Caki2 (cell line): ENCODE results near the gene OSBP2. TPM values are rescaled to one million over a fixed set of nuclear protein-coding genes. Genes with fewer than 3 reads are reported as not detected.
"Not testable (repeated sequence)": the region's sequence is repeated elsewhere in the genome, so short reads cannot be mapped to it uniquely, and the experiment has no call there.

Experiments used
- DNase-seq: peaks from one replicate; pipeline ENCODE4 v3.0.0-alpha.2; 2015; ENCODE audit warnings: low read depth
- in situ Hi-C: cut with HindIII; loops from 2 replicates; pipeline ENCODE4 v1.10.0; 2016; ENCODE audit warnings: low sequenced_read_pairs, low pct_unique_long_range_greater_than_20kb, mixed read lengths
- total RNA-seq: library from RNA; depleted of rRNA; stranded (reverse); fragments of >200 nt; shearing (Covaris generic); gene quantifications from 2 replicates; pipeline ENCODE4 v1.2.3, GENCODE V29; 2014; ENCODE audit warnings: low replicate concordance

The OSBP2 gene
- total RNA-seq, 1 experiment from 2014 or later = 2.1 TPM

DNA sequence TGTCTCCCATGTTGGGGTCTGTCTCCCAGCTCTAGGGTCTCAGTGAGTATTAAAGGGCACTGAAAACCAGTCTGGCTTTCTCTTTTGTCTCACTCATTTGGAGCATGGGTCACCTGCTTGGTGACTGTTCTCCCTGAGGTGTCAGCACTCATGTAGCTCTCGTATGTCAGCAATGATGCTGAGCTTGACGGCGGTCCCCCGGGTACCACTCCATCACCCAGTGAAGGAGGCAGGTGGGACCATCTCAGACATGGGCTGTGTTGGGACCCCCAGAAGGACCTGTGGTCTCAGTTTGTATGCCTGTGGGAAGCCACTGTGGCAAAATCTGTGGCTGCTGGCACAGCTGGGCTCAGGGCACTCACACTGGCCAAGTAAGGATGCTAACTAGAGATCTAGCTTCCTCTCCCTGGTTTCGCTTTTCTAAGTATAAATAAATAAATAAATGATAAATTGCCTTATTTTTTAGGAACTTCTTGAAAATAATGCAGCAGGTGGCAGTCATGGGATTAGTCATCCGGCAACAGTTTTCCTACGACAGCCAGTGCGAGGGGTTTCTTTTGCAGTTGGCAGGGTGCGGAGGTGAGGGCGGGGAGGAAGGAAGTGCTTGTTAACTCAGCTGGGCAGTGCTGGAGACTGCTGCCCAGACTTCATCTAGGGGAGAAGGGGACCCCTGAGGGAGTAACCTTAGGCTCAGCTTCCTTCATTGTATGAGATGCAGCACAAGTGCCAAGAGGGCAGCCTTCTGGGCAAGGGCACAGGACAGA is 48.8 kb downstream of the OSBP2 start:
- no peak for DNase-seq
- in situ Hi-C loops = no loop called here

DNA sequence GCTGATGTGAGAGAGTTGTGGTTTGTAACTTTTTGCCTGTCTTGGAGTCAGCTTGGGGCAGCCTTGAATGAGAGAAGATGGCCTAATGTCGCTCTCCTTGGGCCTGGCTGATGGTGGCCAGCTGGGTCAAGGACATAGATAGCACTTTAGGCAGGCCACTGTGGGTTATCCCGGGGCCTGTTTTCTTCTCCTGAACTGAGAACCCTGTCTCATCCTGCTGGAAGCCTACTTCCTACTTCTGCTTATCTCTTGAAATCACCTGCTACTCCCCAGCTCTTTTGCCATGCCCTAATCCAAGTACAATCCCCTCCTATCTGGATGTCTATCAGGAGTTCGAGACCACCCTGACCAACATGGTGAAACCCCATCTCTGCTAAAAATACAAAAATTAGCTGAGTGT is 49.5 kb downstream of the OSBP2 start:
- DNase-seq = no peak
- in situ Hi-C loops = no loop called here

DNA sequence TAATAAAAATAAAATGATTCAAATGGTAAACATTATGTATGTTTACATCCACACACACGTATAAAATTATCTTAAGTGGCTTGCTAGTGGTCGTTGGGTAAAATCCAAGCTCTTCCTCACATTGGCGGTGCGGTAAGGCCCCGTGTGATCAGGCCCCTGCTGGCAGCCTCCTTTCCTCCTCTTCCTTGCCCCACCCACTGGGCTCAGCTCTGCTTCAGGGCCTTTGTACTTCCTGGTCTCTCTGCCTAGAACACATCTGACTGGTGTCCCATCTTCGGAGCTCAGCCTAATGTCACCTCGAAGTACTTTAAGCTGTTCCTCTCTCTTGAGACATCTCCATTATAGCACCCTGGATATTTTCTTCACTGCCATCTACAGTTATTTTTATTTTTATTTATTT is 52.8 kb downstream of the OSBP2 start:
- DNase-seq = no peak
- in situ Hi-C loops = no loop called here

DNA sequence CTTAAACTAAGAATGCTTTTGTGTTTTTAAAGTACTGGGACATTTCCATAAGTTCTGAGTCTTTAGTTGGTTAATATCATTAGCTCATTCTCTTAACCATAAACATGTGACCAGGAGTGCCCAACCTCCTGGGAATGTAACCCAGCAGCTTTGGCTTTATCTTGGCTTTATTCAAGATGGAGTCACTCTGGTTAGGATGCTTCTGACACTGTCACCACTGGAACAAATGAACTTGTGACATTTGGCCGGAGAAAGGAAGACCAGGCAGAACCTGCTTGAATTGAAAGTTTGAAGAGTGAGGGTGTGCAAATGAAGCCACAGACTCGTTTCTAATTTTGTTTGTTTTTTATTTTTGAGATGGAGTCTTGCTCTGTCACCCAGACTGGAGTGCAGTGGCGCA is 54.6 kb downstream of the OSBP2 start:
- in situ Hi-C loops = no loop called here
- no peak for DNase-seq

DNA sequence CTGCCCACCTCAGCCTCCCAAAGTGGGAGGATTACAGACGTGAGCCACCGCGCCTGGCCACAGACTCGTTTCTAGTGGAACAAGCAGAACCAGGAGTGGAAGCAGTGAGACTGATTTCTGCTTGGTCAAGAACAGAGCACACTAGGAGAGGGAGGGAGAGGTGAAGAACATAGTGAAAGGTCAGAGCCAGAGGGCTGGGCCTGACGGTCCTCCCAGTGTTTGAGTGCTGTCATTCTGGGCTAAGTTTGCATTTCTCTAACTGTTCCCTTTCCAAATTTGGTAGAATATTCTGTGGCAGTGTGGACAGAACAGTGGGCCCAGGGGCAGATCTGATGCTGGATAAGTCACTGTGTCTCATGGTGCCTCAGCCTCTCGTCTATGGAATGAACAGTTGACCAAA is 55.2 kb downstream of the OSBP2 start:
- in situ Hi-C loops = no loop called here
- no peak for DNase-seq

DNA sequence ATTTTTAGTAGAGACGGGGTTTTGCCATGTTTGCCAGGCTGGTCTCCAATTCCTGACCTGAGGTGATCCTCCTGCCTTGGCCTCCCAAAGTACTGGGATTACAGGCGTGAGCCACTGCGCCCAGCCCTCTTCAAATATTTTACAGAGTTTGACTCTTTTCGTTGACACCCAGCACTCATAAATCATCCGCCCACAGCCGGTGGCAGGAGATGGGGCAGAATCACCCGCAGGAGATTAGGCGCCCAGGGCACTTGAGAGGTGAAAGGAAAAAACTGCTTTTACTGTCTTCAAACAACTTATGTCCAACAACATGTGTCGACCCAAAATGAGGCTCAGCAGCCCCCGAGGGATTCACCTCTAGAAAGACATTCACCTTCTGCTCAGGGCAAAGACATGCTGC is 56.9 kb downstream of the OSBP2 start:
- no peak for DNase-seq
- in situ Hi-C loops = no loop called here

GRCh38 chr22:30752771-30753170 is 58.1 kb downstream of the OSBP2 start:
- in situ Hi-C loops = no loop called here
- DNase-seq = no peak

GRCh38 chr22:30753701-30754100 is 59.0 kb downstream of the OSBP2 start:
- in situ Hi-C loops = no loop called here
- no peak for DNase-seq

- in situ Hi-C loops = no loop called here
- no peak for DNase-seq
Observed at GRCh38 chr22:30754521-30754920, 59.8 kb downstream of the OSBP2 start.

DNA sequence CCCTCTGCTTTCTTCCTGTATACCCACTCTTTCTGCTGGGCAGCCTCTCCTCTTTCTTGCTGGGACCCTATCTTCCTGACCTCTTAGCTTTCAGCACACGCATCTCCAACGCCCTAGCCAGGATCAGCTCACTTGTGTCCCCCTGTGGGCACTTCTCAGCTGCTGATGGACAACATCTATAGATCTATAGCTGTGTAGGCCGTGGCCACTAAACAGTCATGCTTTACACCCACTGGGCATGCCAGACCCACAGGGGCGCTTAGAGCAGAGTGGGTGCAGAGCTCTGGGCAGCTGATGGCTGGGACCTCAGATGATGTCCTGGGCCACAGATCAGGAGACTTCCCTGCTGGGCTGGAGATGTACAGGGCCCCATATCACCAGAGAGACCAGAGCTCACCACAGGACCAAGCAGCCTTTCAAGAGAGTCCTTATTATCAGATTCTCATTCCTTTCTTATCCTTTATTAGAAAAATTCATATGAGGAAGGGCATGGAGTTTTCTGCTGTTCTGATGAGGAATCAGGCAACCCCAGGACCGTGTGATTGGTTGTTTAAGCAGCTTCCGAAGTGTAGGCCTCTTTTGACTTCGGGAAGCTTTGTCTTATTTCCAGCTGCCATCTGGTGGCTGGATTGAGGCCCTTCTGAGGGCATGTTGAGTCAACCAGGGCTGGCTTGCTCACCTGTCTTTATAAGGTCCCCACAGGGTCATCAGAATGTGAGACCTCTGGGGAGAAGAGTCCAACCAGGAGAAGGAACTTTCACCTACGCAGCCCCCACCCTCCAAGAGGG is 60.5 kb downstream of the OSBP2 start:
- in situ Hi-C loops = no loop called here
- DNase-seq = peak; percentile 60

- in situ Hi-C loops = no loop called here
Observed at GRCh38 chr22:30755759-30756124, 61.1 kb downstream of the OSBP2 start.

GRCh38 chr22:30763815-30764673 is 69.4 kb downstream of the OSBP2 start:
- in situ Hi-C loops = no loop called here
- DNase-seq = peak; percentile 55

More at GRCh38 chr22:30755759-30756124, 61.1 kb downstream of the OSBP2 start:
- DNase-seq = no peak

GRCh38 chr22:30767661-30768060 is 73.0 kb downstream of the OSBP2 start:
- in situ Hi-C loops = no loop called here
- no peak for DNase-seq

- in situ Hi-C loops = no loop called here
- DNase-seq = no peak
Observed at GRCh38 chr22:30770716-30771115, 76.0 kb downstream of the OSBP2 start.

DNA sequence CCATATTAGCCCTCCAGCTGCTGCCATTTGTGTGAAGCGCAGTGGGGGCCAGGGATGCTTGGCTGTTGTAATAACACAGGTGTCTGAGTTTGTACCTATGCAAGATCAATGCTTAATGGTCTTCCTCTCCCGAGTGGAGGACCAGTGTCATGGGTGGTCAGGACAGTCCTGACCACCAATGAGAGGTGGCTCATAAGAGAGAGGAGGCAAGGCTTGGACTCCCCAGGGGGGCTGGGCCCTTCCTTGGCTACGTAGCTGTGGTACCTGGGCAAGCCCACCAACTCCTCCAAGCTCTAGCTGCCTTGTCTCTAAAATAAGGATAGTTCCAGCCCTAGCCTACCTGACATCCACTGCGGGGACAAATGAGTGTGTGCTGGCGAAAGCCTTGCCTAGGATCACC is 79.2 kb downstream of the OSBP2 start:
- in situ Hi-C loops = no loop called here

DNA sequence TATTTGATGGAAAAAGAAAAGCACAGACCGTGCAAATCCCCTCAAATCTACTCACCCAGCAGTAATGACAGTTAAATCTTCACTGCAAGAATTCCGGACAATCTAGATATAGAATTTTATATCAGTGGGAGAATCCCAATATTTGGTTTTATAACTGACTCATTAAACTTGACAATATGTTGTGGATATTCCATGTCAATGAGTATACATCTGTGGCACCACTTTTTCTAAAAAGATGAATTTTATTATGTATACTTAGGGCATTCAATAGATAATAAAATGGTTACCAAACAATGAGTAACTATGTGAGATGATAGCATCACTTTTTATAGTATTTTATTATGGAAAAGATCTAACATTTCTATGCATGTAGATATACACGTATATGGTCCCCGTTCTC is 79.9 kb downstream of the OSBP2 start:
- in situ Hi-C loops = no loop called here

More for the DNA sequence above, 79.2 kb downstream of the OSBP2 start:
- DNase-seq = no peak

GRCh38 chr22:30776476-30776875 is 81.8 kb downstream of the OSBP2 start:
- DNase-seq = no peak
- in situ Hi-C loops = no loop called here

More for the DNA sequence above, 79.9 kb downstream of the OSBP2 start:
- no peak for DNase-seq

DNA sequence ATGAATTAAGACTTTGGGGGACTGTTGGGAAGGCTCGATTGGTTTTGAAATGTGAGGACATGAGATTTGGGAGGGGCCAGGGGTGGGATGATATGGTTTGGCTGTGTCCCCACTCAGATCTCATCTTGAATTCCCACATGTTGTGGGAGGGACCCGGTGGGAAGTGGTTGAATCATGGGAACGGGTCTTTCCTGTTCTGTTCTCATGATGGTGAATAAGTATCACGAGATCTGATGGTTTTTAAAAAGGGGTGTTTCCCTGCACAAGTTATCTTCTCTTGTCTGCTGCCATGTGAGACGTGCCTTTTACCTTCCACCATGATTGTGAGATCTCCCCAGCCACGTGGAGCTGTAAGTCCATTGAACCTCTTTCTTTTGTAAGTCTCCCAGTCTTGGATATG is 82.5 kb downstream of the OSBP2 start:
- in situ Hi-C loops, DNase-seq: not testable (repeated sequence)

- in situ Hi-C loops = no loop called here
- no peak for DNase-seq
Observed at GRCh38 chr22:30777587-30777986, 82.9 kb downstream of the OSBP2 start.
